Breast epithelium (tissue), 4 donors: ENCODE results near the gene DLEC1. TPM values are rescaled to one million over a fixed set of nuclear protein-coding genes. Genes with fewer than 3 reads are reported as not detected.

Experiments
- DNase-seq, 2 donors: peaks; one replicate each; pipeline ENCODE4 v3.0.0-alpha.2; 2019; ENCODE audit warnings: low spot score in 2 of 2
- H3K27ac ChIP-seq, 2 donors: fragments of 200-600 bp; sonication (generic) in 1 of 2; one replicate each; pipeline ENCODE4 v1.5.1; 2016 to 2019; ENCODE audit warnings: mild to moderate bottlenecking in 1 of 2
- H3K27me3 ChIP-seq, 2 donors: fragments of 200-600 bp; sonication (generic) in 1 of 2; one replicate each; pipeline versions ENCODE4 v1.5.1 to v1.6.0; 2017 to 2019; ENCODE audit warnings: control low read depth in 1 of 2, mild to moderate bottlenecking in 1 of 2
- H3K36me3 ChIP-seq: fragments of 200-600 bp; one replicate; pipeline ENCODE4 v1.5.1; 2019
- H3K4me1 ChIP-seq, 2 donors: fragments of 200-600 bp; sonication (generic); one replicate each; pipeline ENCODE4 v1.5.1; 2016 to 2019; ENCODE audit warnings: control low read depth in 1 of 2
- H3K4me3 ChIP-seq, 3 donors: fragments of 200-600 bp; sonication (generic); 1 replicate in 2 of 3; 2 replicates in 1 of 3; pipeline ENCODE4 v1.5.1; 2016 to 2019; ENCODE audit warnings: mild to moderate bottlenecking in 3 of 3, moderate library complexity in 2 of 3
- H3K9me3 ChIP-seq, 2 donors: fragments of 200-600 bp; sonication (generic) in 1 of 2; one replicate each; pipeline ENCODE4 v1.5.1; 2016 to 2019; ENCODE audit warnings: control low read depth in 1 of 2
- CTCF ChIP-seq, 3 donors: fragments of 450-650 bp; IDR thresholded peaks; one replicate each; pipeline ENCODE4 v1.5.1; 2016 to 2017; ENCODE audit warnings: antibody characterized with exemption in 3 of 3, mild to moderate bottlenecking in 3 of 3, moderate library complexity in 3 of 3
- POLR2A ChIP-seq: fragments of 450-650 bp; IDR thresholded peaks from one replicate; pipeline ENCODE4 v1.6.1; 2016; ENCODE audit warnings: antibody characterized with exemption, mild to moderate bottlenecking, moderate library complexity
- POLR2AphosphoS5 ChIP-seq, 3 donors: sonication (generic); formaldehyde crosslinking; IDR thresholded peaks; one replicate each; pipeline ENCODE4 v1.6.1; 2017; ENCODE audit warnings: antibody characterized with exemption in 3 of 3
- intact Hi-C: fragments of 100-400 bp; cut with DNase I; formaldehyde crosslinking; loops from one replicate; pipeline ENCODE4 v1.15.1; 2023; ENCODE audit warnings: low total_unique reads
- total RNA-seq, 3 donors: library from RNA; depleted of rRNA; stranded (reverse); fragments of >200 nt; gene quantifications; one replicate each; pipeline ENCODE4 v1.1.0, GENCODE V29; 2016

Gene DLEC1
- total RNA-seq, 3 donors from 2014 or later = 0.98 to 2.0 (median 1.1) TPM

GRCh38 chr3:38149708-38150107 lies 110.7 kb downstream of the DLEC1 start:
- Histone ChIP-seq H3K4me1 (no peaks in the 10 kb centered on the region), H3K9me3 (peaks cover 0 to 7% of the 10 kb centered on the region in 2 donors), H3K36me3 (no peaks in the 10 kb centered on the region), H3K4me3 (no peak overlapping the region), H3K27ac (no peak overlapping the region), H3K27me3 (no peaks in the 10 kb centered on the region)
- DNase-seq = no peak
- TF ChIP-seq CTCF (IDR thresholded peaks at IDR 0.05) (no peak), POLR2AphosphoS5 (IDR thresholded peaks at IDR 0.05) (no peak), POLR2A (no peak)
- intact Hi-C loops = no loop called here

- Histone ChIP-seq H3K27me3 (no peaks in the 10 kb centered on the region), H3K4me1 (no peaks in the 10 kb centered on the region), H3K36me3 (no peaks in the 10 kb centered on the region), H3K9me3 (peaks cover 0 to 7% of the 10 kb centered on the region in 2 donors), H3K4me3 (no peak overlapping the region), H3K27ac (no peak overlapping the region)
- no peak for TF ChIP-seq CTCF (IDR thresholded peaks at IDR 0.05)
- intact Hi-C loops = loop anchor here (1.0 kb wide), 1 partner anchor 19 kb away; no protein-coding TSS in a partner anchor
- DNase-seq = no peak
These were observed 111.9 kb downstream of the DLEC1 start for GRCh38 chr3:38150780-38151528.

- intact Hi-C loops = loop anchor here (1.0 kb wide), 1 partner anchor 19 kb away; no protein-coding TSS in a partner anchor
- TF ChIP-seq POLR2A (no peak), POLR2AphosphoS5 (IDR thresholded peaks at IDR 0.05) (no peak), CTCF (IDR thresholded peaks at IDR 0.05) (no peak)
- no peaks in the 10 kb centered on the region for H3K27me3 ChIP-seq
- no peaks in the 10 kb centered on the region for H3K36me3 ChIP-seq
- H3K9me3 ChIP-seq = peaks cover 0 to 7% of the 10 kb centered on the region in 2 donors
- no peak overlapping the region for H3K4me3 ChIP-seq
- H3K4me1 ChIP-seq = no peaks in the 10 kb centered on the region
- no peak for DNase-seq
- H3K27ac ChIP-seq = no peak overlapping the region
These were observed 112.8 kb downstream of the DLEC1 start for GRCh38 chr3:38151667-38152265.

GRCh38 chr3:38152609-38153008 lies 113.6 kb downstream of the DLEC1 start:
- TF ChIP-seq CTCF (IDR thresholded peaks at IDR 0.05) = no peak
- TF ChIP-seq POLR2A = no peak
- no peak for TF ChIP-seq POLR2AphosphoS5 (IDR thresholded peaks at IDR 0.05)
- intact Hi-C loops = no loop called here
- DNase-seq = no peak
- Histone ChIP-seq H3K9me3 (no peaks in the 10 kb centered on the region), H3K4me3 (no peak overlapping the region), H3K27me3 (no peaks in the 10 kb centered on the region), H3K4me1 (no peaks in the 10 kb centered on the region), H3K27ac (no peak overlapping the region), H3K36me3 (no peaks in the 10 kb centered on the region)

GRCh38 chr3:38153221-38153620 lies 114.2 kb downstream of the DLEC1 start:
- H3K27me3 ChIP-seq = no peaks in the 10 kb centered on the region
- no peaks in the 10 kb centered on the region for H3K4me1 ChIP-seq
- intact Hi-C loops = no loop called here
- H3K4me3 ChIP-seq = no peak overlapping the region
- no peak for TF ChIP-seq POLR2AphosphoS5 (IDR thresholded peaks at IDR 0.05)
- no peak for TF ChIP-seq POLR2A
- no peak for TF ChIP-seq CTCF (IDR thresholded peaks at IDR 0.05)
- no peaks in the 10 kb centered on the region for H3K36me3 ChIP-seq
- H3K9me3 ChIP-seq = no peaks in the 10 kb centered on the region
- no peak for DNase-seq
- H3K27ac ChIP-seq = peak overlapping the region in 1 of 2 donors; percentile 71
